NB4 (cell line): ENCODE data around the gene VAV2.

ENCODE experiments used
- DNase-seq: peaks from one replicate; pipeline ENCODE4 v3.0.0; 2010; ENCODE audit warnings: low read depth
- H3K4me3 ChIP-seq: one replicate; pipeline ENCODE4 v1.5.1; 2011; ENCODE audit warnings: mild to moderate bottlenecking, low read depth, low read length, moderate library complexity
- CTCF ChIP-seq: IDR thresholded peaks from one replicate; pipeline ENCODE4 v1.5.1; 2012; ENCODE audit warnings: low read depth, low read length
- MAX ChIP-seq: IDR thresholded peaks from 2 replicates; pipeline ENCODE4 v1.6.1; 2011; ENCODE audit warnings: low read depth, low read length
- MYC ChIP-seq: IDR thresholded peaks from 2 replicates; pipeline ENCODE4 v1.6.1; 2011; ENCODE audit warnings: low read depth, low read length
- POLR2A ChIP-seq: IDR thresholded peaks from 2 replicates; pipeline ENCODE4 v1.6.1; 2011; ENCODE audit warnings: mild to moderate bottlenecking; ENCODE audit not compliant: insufficient read length; ENCODE audit errors: extremely low read depth

VAV2 gene

DNA sequence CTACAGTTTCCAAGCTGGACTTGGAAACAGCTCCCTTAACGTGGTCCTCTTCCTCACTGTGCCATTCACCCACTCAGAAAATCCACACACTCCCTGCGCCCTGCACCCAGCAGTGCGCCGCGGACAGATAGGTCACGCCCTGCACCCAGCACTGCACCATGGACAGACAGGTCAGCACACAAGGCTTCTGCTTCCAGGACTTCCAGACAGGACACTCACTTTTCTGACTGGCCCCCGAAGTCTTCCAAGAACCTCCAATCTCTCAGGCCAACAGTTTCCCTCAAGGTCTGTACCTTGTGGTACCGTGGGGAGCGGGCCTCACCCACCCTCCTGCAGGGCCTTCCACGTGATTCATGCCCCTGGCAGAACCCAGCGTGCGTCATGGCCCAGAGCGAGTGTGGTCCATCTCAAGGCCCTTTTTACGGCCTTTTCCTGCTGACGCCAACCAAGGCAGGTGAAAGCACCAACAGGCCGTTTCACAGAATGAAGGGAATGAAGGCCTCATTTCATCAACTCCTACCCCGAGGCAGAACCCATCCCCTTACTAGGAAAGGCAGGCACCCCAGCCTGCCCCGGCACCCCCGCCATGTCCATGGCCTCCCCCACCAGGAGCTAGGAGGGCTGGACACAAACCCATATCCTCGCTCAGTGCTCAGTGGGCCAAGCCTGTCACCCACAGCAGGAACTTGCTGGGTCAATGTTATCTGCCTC is 17.3 kb downstream of the VAV2 start:
- TF ChIP-seq POLR2A (no peak), CTCF (no peak), MYC (no peak), MAX (no peak)
- no peak for DNase-seq
- H3K4me3 ChIP-seq, result no peak overlapping the region

DNA sequence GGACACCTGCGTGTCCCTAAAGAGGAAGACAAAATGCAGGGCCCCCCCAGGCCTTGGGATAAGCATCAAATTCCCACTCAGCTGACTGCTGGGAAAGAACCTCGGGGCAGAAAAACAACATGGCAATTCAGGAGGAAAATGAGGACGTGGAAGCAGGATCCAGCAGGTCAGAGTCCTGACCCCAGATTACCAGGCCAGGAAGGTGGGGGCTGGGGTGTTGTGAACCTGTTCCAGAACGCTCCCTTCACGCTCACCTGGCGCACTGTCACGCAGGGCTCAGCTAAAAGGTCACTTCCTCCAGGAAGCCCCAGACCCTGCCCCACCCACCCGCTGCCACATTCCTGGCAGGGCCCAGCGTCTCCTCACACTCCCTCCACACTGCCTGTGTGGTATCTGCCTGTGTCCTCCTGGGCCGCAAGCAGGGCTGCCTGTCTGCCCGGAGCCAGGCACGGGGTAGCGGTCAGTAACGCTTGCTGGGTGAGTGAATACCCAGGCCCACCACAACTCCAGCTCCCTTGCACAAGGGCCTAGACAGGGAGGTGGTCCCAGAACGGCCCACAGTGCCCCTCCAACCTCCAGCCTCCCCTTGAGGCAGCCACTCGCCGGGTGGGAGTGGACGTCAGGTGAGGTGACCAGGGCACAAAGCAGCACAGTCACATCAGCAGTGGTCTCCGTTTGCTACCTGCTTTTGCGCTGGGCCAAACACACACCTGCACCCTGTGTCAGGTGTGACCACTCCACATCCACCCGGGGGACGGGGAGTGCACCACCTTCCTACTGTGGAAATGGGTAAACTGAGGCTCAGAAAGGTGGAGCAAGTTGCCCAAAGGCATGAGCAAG is 18.1 kb downstream of the VAV2 start:
- no peak for TF ChIP-seq CTCF
- no peak for TF ChIP-seq POLR2A
- TF ChIP-seq MAX, result no peak
- no peak for TF ChIP-seq MYC
- no peak for DNase-seq
- no peak overlapping the region for H3K4me3 ChIP-seq

- no peak overlapping the region for H3K4me3 ChIP-seq
- DNase-seq, result no peak
- no peak for TF ChIP-seq MYC
- no peak for TF ChIP-seq CTCF
- no peak for TF ChIP-seq POLR2A
- TF ChIP-seq MAX, result no peak
Observed at GRCh38 chr9:133973111-133973790, 18.9 kb downstream of the VAV2 start.

- DNase-seq, result no peak
- no peak overlapping the region for H3K4me3 ChIP-seq
- no peak for TF ChIP-seq MAX
- TF ChIP-seq MYC, result no peak
- no peak for TF ChIP-seq POLR2A
- TF ChIP-seq CTCF, result no peak
Observed at GRCh38 chr9:133971981-133972941, 19.9 kb downstream of the VAV2 start.

DNA sequence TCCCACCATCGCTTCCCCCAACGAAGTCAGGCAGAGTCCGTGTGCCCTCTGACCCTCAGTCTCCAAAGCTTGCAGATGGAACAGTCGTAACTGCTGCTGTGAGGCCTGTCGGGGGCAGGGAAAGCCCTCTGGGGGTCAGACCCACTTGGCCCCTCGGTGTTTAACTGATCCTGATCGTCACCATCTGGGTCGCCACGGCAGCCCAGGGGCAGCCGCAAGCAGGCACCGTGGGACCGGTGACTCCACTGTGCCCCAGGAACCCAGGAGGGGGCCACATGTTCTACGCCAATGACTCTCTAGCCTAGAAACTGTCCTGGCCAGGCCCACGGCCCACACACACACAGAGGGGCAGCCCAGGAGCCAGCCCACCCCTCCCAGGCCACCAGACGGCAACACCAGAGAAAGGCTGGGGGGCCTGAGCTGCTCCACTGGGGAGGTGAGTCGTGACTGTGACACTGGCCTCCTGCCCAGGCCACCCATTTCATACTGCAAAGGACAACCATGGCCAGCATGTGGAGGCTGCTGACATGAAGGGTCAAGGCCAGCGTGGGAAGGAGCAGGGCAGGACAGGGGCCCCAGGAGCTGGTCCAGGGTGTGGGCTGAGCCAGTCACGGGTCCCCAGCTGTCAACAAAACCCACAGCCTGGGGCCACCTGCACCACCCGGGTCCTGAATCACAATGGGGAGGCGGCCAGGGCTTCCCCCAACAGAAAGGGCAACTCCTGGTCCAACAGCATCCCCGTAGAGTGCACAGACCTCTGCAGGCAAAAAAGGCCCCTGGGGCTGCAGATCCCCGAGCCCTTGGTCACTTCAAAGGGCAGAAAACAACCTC is 20.8 kb downstream of the VAV2 start:
- DNase-seq, result no peak
- TF ChIP-seq MYC, result no peak
- no peak overlapping the region for H3K4me3 ChIP-seq
